Measurements from ENCODE around the gene NLRC5. TPM values are rescaled to one million over a fixed set of nuclear protein-coding genes. Genes with fewer than 3 reads are reported as not detected.

The NLRC5 gene
- total RNA-seq, 4 donors from 2014 or later: 11.1 to 39.7 (median 16.3) TPM

DNA sequence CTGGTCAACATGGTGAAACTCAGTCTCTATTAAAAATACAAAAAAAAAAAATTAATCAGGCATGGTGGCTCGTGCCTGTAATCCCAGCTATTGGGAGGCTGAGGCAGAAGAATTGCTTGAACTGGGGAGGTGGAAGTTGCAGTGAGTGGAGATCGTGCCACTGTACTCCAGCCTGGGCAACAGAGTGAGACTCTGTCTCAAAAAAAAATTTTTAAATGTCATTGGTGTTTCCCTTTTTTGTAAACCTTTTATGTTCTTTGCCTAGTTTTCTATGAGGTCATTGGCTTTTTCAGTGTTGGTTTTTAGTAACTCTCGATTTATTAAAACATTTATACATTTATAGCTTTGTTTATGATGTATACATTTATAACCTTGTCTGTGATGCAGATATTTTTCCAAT, 18.2 kb downstream of the NLRC5 start:
- no peak overlapping the region for H3K27ac ChIP-seq
- H3K27me3 ChIP-seq: no peaks in the 10 kb centered on the region
- no peak for TF ChIP-seq POLR2AphosphoS5 (IDR thresholded peaks at IDR 0.05)
- TF ChIP-seq POLR2A (IDR thresholded peaks at IDR 0.05): no peak
- TF ChIP-seq, protein P1, sequence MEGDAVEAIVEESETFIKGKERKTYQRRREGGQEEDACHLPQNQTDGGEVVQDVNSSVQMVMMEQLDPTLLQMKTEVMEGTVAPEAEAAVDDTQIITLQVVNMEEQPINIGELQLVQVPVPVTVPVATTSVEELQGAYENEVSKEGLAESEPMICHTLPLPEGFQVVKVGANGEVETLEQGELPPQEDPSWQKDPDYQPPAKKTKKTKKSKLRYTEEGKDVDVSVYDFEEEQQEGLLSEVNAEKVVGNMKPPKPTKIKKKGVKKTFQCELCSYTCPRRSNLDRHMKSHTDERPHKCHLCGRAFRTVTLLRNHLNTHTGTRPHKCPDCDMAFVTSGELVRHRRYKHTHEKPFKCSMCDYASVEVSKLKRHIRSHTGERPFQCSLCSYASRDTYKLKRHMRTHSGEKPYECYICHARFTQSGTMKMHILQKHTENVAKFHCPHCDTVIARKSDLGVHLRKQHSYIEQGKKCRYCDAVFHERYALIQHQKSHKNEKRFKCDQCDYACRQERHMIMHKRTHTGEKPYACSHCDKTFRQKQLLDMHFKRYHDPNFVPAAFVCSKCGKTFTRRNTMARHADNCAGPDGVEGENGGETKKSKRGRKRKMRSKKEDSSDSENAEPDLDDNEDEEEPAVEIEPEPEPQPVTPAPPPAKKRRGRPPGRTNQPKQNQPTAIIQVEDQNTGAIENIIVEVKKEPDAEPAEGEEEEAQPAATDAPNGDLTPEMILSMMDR (IDR thresholded peaks at IDR 0.05): no peak
- no peak for TF ChIP-seq EP300 (IDR thresholded peaks at IDR 0.05)
- 68 to 84% methylated on average over 3 of the region's 3 CpGs for WGBS, 2 donors (ENCODE audit: low coverage in 1 of 2)
- H3K36me3 ChIP-seq: peaks cover 0 to 10% of the 10 kb centered on the region in 2 donors
- no peaks in the 10 kb centered on the region for H3K4me1 ChIP-seq
- no peaks in the 10 kb centered on the region for H3K9me3 ChIP-seq
- no peak for ATAC-seq
- H3K4me3 ChIP-seq: no peak overlapping the region

DNA sequence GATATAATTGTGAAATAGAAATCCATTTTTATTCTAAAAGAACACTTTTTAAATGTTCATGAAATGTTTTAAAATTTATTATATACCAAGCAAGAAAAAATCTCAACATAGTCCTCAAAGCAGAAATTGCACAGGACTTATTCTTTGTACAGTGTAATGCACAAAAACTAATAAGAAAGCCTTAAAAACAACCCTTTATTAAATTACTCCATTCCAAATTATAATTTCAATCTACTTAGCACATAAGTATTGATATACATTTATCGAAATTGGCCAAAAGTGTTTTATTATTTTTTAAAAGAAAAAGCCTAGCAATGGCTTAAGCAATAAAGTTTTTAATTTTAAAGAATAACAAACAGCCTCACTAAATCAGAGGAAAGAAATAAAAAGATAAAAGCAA, 19.1 kb downstream of the NLRC5 start:
- WGBS, 2 donors (ENCODE audit: low coverage in 1 of 2): 94 to 100% methylated on average over 1 of the region's 1 CpG
- Histone ChIP-seq H3K27ac (no peak overlapping the region), H3K27me3 (no peaks in the 10 kb centered on the region), H3K4me3 (no peak overlapping the region), H3K36me3 (peaks cover 0 to 10% of the 10 kb centered on the region in 2 donors), H3K9me3 (no peaks in the 10 kb centered on the region), H3K4me1 (no peaks in the 10 kb centered on the region)
- TF ChIP-seq POLR2AphosphoS5 (IDR thresholded peaks at IDR 0.05) (no peak), POLR2A (IDR thresholded peaks at IDR 0.05) (no peak), EP300 (IDR thresholded peaks at IDR 0.05) (no peak)
- TF ChIP-seq, protein P1 (IDR thresholded peaks at IDR 0.05): no peak
- ATAC-seq: no peak

DNA sequence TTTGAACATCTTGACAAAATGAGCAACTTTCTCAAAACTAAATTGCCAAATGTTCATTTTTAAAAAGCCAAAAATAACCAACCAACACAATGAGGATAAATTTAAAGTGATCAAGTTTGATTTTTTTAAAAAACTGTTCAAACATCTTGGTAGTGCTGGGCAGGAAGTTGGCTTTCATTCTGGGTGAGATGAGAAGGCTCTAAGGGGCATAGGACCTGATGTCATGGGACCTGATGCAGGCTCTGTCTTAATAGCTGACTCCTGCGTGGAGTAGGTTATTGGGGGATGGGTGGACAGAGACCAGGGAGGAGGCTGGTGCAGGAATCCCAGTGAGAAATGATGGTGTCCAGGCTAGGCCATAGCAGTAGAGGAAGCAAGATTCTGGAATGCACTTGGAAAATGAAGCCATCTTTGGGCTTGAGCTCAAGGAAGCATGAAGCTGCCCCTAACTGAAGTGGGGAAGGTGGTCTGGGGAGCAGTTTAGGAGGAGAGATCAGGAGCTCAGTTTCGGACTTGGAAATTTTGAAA, 20.4 kb downstream of the NLRC5 start:
- Histone ChIP-seq H3K27ac (no peak overlapping the region), H3K36me3 (peaks cover 0 to 2% of the 10 kb centered on the region in 2 donors), H3K27me3 (no peaks in the 10 kb centered on the region), H3K4me3 (no peak overlapping the region), H3K4me1 (no peaks in the 10 kb centered on the region), H3K9me3 (no peaks in the 10 kb centered on the region)
- 87 to 100% methylated on average over 1 to 2 of the region's 2 CpGs for WGBS, 2 donors (ENCODE audit: low coverage in 1 of 2)
- no peak for TF ChIP-seq POLR2A (IDR thresholded peaks at IDR 0.05)
- TF ChIP-seq, protein P1 (IDR thresholded peaks at IDR 0.05): no peak
- no peak for TF ChIP-seq POLR2AphosphoS5 (IDR thresholded peaks at IDR 0.05)
- TF ChIP-seq EP300 (IDR thresholded peaks at IDR 0.05): no peak
- ATAC-seq: no peak

DNA sequence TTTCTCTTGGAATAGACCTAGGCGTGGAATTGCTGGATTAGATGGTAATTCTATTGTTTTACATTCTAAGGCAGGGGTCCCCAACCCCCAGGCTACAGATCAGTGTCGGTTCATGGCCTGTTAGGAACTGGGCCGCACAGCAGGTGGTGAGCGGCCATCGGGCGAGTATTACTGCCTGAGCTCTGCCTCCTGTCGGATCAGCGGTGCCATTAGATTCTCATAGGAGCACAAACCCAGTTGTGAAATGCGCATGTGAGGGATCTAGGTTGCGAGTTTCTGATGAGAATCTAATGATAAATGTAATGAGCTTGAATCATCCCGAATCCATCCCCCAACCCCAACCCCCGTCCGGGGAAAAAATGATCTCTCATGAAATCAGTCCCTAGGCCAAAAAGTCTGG, 23.0 kb downstream of the NLRC5 start:
- Histone ChIP-seq H3K4me3 (no peak overlapping the region), H3K36me3 (peaks cover 0 to 7% of the 10 kb centered on the region in 2 donors), H3K4me1 (no peaks in the 10 kb centered on the region), H3K27ac (no peak overlapping the region), H3K9me3 (no peaks in the 10 kb centered on the region), H3K27me3 (no peaks in the 10 kb centered on the region)
- 91 to 100% methylated on average over 3 to 9 of the region's 13 CpGs for WGBS, 2 donors (ENCODE audit: low coverage in 1 of 2)
- ATAC-seq: no peak
- TF ChIP-seq, protein P1 (IDR thresholded peaks at IDR 0.05): no peak
- TF ChIP-seq POLR2A (IDR thresholded peaks at IDR 0.05) (no peak), EP300 (IDR thresholded peaks at IDR 0.05) (no peak), POLR2AphosphoS5 (IDR thresholded peaks at IDR 0.05) (no peak)

DNA sequence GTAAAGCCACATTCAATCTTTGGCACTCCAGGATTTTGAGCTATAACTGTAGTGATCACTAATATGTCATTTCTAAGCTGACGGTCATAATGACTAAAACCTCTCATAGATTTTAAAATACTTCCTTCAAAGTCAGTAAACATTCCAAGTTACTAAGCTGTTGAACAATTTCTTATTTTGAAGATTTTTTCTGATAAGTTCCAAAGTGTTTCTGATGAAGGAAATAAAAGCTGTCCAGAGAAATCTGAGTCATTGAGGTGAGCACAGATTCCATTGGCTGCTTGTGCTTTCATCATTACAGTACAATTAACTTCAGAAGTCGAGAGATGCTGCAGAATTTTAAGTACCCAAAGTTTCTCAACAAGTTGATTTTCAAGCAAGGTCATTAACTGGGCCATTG, 23.9 kb downstream of the NLRC5 start:
- Histone ChIP-seq H3K4me3 (no peak overlapping the region), H3K36me3 (peaks cover 0 to 16% of the 10 kb centered on the region in 2 donors), H3K9me3 (no peaks in the 10 kb centered on the region), H3K27me3 (no peaks in the 10 kb centered on the region), H3K4me1 (no peaks in the 10 kb centered on the region), H3K27ac (no peak overlapping the region)
- ATAC-seq: no peak
- 58 to 77% methylated on average over 2 of the region's 2 CpGs for WGBS, 2 donors (ENCODE audit: low coverage in 1 of 2)
- TF ChIP-seq EP300 (IDR thresholded peaks at IDR 0.05) (no peak), POLR2AphosphoS5 (IDR thresholded peaks at IDR 0.05) (no peak), POLR2A (IDR thresholded peaks at IDR 0.05) (no peak)
- TF ChIP-seq, protein P1 (IDR thresholded peaks at IDR 0.05): no peak
